ENCODE measurements around the gene SIT1.

The SIT1 gene

GRCh38 chr9:35666549-35666948 lies 15.8 kb upstream of the SIT1 start:
- H3K36me3 ChIP-seq (ENCODE audit: control insufficient read depth, insufficient read depth, low read length) = peaks cover 1% of the 10 kb centered on the region
- H2BK5ac ChIP-seq (ENCODE audit: low read length) = no peak overlapping the region
- no peak overlapping the region for H4K5ac ChIP-seq (ENCODE audit: low read length)
- H2BK15ac ChIP-seq (replicated peaks; ENCODE audit: low read depth) = no peak overlapping the region
- no peak overlapping the region for H3K23ac ChIP-seq (ENCODE audit: low read length)
- no peaks in the 10 kb centered on the region for H3K79me2 ChIP-seq (ENCODE audit: control insufficient read depth, insufficient read depth, low read length)
- H3K4me1 ChIP-seq (ENCODE audit: control insufficient read depth, low read depth, low read length) = peaks cover 5% of the 10 kb centered on the region
- H4K8ac ChIP-seq (ENCODE audit: low read depth, low read length) = no peak overlapping the region
- no peak overlapping the region for H2AK5ac ChIP-seq (ENCODE audit: low read length)
- no peak overlapping the region for H3K18ac ChIP-seq (ENCODE audit: low read length)
- H3K27me3 ChIP-seq (ENCODE audit: insufficient read depth, low read length, poor library complexity) = no peaks in the 10 kb centered on the region
- no peak overlapping the region for H2BK120ac ChIP-seq (ENCODE audit: low read depth, low read length)
- H3K4me3 ChIP-seq (ENCODE audit: low read length) = no peak overlapping the region
- H3K9ac ChIP-seq (ENCODE audit: low read length) = no peak overlapping the region
- H3K4me2 ChIP-seq (ENCODE audit: low read length) = no peak overlapping the region
- no peak for DNase-seq
- H3K4ac ChIP-seq (ENCODE audit: low read depth, low read length) = no peak overlapping the region
- no CpG with 5 or more reads among the region's 5 CpGs for WGBS (ENCODE audit: extremely low coverage, insufficient coverage, low lambda C conversion rate)
- H3K27ac ChIP-seq (ENCODE audit: low read depth, low read length) = no peak overlapping the region
- H3K79me1 ChIP-seq (ENCODE audit: low read length) = peaks cover 12% of the 10 kb centered on the region
- no peak overlapping the region for H3K56ac ChIP-seq (ENCODE audit: low read length)

GRCh38 chr9:35666045-35666444 lies 15.3 kb upstream of the SIT1 start:
- Histone ChIP-seq H3K4me2 (ENCODE audit: low read length) (no peak overlapping the region), H2AK5ac (ENCODE audit: low read length) (no peak overlapping the region), H3K18ac (ENCODE audit: low read length) (no peak overlapping the region), H4K5ac (ENCODE audit: low read length) (no peak overlapping the region), H3K27me3 (ENCODE audit: insufficient read depth, low read length, poor library complexity) (no peaks in the 10 kb centered on the region), H3K23ac (ENCODE audit: low read length) (no peak overlapping the region), H3K79me2 (ENCODE audit: control insufficient read depth, insufficient read depth, low read length) (no peaks in the 10 kb centered on the region), H3K4me3 (ENCODE audit: low read length) (no peak overlapping the region), H3K36me3 (ENCODE audit: control insufficient read depth, insufficient read depth, low read length) (peaks cover 1% of the 10 kb centered on the region), H3K4me1 (ENCODE audit: control insufficient read depth, low read depth, low read length) (peaks cover 5% of the 10 kb centered on the region), H3K9ac (ENCODE audit: low read length) (no peak overlapping the region), H3K4ac (ENCODE audit: low read depth, low read length) (no peak overlapping the region), H2BK120ac (ENCODE audit: low read depth, low read length) (no peak overlapping the region), H2BK5ac (ENCODE audit: low read length) (no peak overlapping the region), H4K8ac (ENCODE audit: low read depth, low read length) (no peak overlapping the region), H3K79me1 (ENCODE audit: low read length) (peaks cover 12% of the 10 kb centered on the region), H3K56ac (ENCODE audit: low read length) (no peak overlapping the region), H2BK15ac (replicated peaks; ENCODE audit: low read depth) (no peak overlapping the region), H3K27ac (ENCODE audit: low read depth, low read length) (no peak overlapping the region)
- no peak for DNase-seq
- no CpG with 5 or more reads among the region's 1 CpG for WGBS (ENCODE audit: extremely low coverage, insufficient coverage, low lambda C conversion rate)

GRCh38 chr9:35665471-35665818 lies 14.7 kb upstream of the SIT1 start:
- Histone ChIP-seq H3K79me2 (ENCODE audit: control insufficient read depth, insufficient read depth, low read length) (no peaks in the 10 kb centered on the region), H3K56ac (ENCODE audit: low read length) (peak overlapping the region; percentile 76), H3K36me3 (ENCODE audit: control insufficient read depth, insufficient read depth, low read length) (peaks cover 6% of the 10 kb centered on the region), H2AK5ac (ENCODE audit: low read length) (no peak overlapping the region), H3K4me3 (ENCODE audit: low read length) (no peak overlapping the region), H2BK120ac (ENCODE audit: low read depth, low read length) (no peak overlapping the region), H4K8ac (ENCODE audit: low read depth, low read length) (no peak overlapping the region), H2BK15ac (replicated peaks; ENCODE audit: low read depth) (no peak overlapping the region), H3K27ac (ENCODE audit: low read depth, low read length) (no peak overlapping the region), H4K5ac (ENCODE audit: low read length) (no peak overlapping the region), H3K27me3 (ENCODE audit: insufficient read depth, low read length, poor library complexity) (no peaks in the 10 kb centered on the region), H3K18ac (ENCODE audit: low read length) (no peak overlapping the region), H3K79me1 (ENCODE audit: low read length) (peaks cover 12% of the 10 kb centered on the region), H2BK5ac (ENCODE audit: low read length) (no peak overlapping the region), H3K4me2 (ENCODE audit: low read length) (peak overlapping the region; percentile 19), H3K4me1 (ENCODE audit: control insufficient read depth, low read depth, low read length) (peaks cover 5% of the 10 kb centered on the region), H3K9ac (ENCODE audit: low read length) (peak overlapping the region; percentile 58), H3K4ac (ENCODE audit: low read depth, low read length) (no peak overlapping the region), H3K23ac (ENCODE audit: low read length) (no peak overlapping the region)
- DNase-seq = no peak
- 100% methylated on average over 2 of the region's 5 CpGs for WGBS (ENCODE audit: extremely low coverage, insufficient coverage, low lambda C conversion rate)

DNA sequence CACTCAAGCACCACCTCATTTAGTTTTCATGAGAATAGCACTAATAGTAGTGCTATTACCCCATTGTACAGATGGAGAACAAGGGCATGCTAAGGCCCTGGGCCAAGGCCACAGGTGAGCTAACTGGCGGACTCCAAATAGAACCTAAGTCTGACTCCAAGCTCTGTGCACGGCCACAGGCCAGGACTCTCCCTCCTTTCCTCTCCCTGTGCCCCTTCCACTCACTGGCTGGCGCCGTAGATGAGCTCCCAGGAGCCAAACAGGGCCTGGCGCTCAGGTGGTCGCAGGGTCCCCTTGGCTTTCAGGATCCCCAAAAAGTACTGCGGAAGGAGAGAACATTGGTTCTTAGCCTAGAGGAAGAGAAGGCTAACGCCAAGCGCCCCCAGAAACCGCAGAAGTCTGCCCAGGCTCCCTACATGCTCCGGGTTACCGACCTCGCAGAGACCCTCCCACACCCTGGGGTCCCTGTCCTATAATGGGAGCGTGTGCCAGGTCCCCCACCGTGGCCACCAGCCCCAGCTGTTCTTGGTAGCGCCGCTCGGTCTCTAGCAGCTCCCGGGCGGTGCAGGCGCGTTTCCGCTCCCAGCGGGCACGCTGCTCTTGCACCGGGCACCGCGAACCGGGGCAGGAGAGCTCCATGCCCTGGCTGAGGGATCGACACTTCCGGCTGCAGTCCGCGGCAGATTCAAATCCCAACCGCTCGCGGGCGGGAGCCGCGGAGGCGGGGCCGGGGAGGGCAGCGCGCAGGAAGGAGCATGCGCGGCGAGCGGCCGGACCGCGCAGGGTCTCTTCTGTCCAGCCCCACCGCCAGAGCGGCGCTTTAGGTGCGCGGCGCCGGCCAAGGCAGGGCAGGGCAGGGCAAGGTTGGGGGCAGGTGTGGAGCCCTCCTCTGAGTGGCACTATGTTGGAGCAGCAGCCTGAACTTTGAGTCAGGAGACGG lies 14.1 kb upstream of the SIT1 start, which contains the start of gene ARHGEF39:
TSS of gene ARHGEF39 (minus strand) at position 665 of the 940 bp plus-strand sequence. CDS start at position 639, 26 bp downstream.
- peak within 1 kb of the TSS; percentile 75 for H3K18ac ChIP-seq (ENCODE audit: low read length)
- WGBS (ENCODE audit: extremely low coverage, insufficient coverage, low lambda C conversion rate) = no CpG with 5 or more reads among the region's 58 CpGs
- peak within 1 kb of the TSS; percentile 97 for H2AK5ac ChIP-seq (ENCODE audit: low read length)
- DNase-seq = peak; percentile 93
- peak within 1 kb of the TSS; percentile 84 for H3K56ac ChIP-seq (ENCODE audit: low read length)
- no peak within 1 kb of the TSS for H3K27ac ChIP-seq (ENCODE audit: low read depth, low read length)
- H3K27me3 ChIP-seq (ENCODE audit: insufficient read depth, low read length, poor library complexity) = no peaks in the 10 kb centered on the region
- H3K4me3 ChIP-seq (ENCODE audit: low read length) = peak within 1 kb of the TSS; percentile 51
- peaks cover 12% of the 10 kb centered on the region for H3K79me1 ChIP-seq (ENCODE audit: low read length)
- no peak within 1 kb of the TSS for H4K5ac ChIP-seq (ENCODE audit: low read length)
- H2BK15ac ChIP-seq (replicated peaks; ENCODE audit: low read depth) = no peak within 1 kb of the TSS
- H3K4ac ChIP-seq (ENCODE audit: low read depth, low read length) = peak within 1 kb of the TSS; percentile 97
- H3K4me2 ChIP-seq (ENCODE audit: low read length) = peak within 1 kb of the TSS; percentile 55
- no peak within 1 kb of the TSS for H2BK120ac ChIP-seq (ENCODE audit: low read depth, low read length)
- peak within 1 kb of the TSS; percentile 71 for H3K9ac ChIP-seq (ENCODE audit: low read length)
- H3K23ac ChIP-seq (ENCODE audit: low read length) = peak within 1 kb of the TSS; percentile 70
- H4K8ac ChIP-seq (ENCODE audit: low read depth, low read length) = no peak within 1 kb of the TSS
- no peaks in the 10 kb centered on the region for H3K79me2 ChIP-seq (ENCODE audit: control insufficient read depth, insufficient read depth, low read length)
- H3K36me3 ChIP-seq (ENCODE audit: control insufficient read depth, insufficient read depth, low read length) = peaks cover 6% of the 10 kb centered on the region
- H2BK5ac ChIP-seq (ENCODE audit: low read length) = peak within 1 kb of the TSS; percentile 24
- peaks cover 5% of the 10 kb centered on the region for H3K4me1 ChIP-seq (ENCODE audit: control insufficient read depth, low read depth, low read length)

DNA sequence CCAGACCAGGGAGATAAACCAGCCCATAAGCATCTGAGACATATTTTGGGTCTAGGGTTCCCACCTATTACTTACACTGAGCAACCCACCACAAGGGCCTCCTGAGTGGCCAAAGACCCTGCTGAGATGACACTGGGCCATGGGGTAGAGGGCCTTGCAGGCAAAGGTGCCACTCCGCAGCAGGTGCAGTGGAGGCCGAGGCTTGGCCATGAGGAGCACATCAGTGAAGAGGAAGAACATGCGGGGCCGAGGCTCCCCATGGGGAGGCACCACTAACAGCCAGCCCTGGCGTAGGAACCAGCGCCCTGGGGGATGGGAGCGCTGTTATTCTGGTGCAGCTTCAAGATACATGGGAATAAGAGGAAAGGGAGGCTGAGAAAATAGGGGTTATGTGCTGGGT lies 11.7 kb upstream of the SIT1 start:
- no peaks in the 10 kb centered on the region for H3K27me3 ChIP-seq (ENCODE audit: insufficient read depth, low read length, poor library complexity)
- H3K79me2 ChIP-seq (ENCODE audit: control insufficient read depth, insufficient read depth, low read length) = no peaks in the 10 kb centered on the region
- H2AK5ac ChIP-seq (ENCODE audit: low read length) = no peak overlapping the region
- H3K18ac ChIP-seq (ENCODE audit: low read length) = no peak overlapping the region
- no peak overlapping the region for H3K56ac ChIP-seq (ENCODE audit: low read length)
- no peak overlapping the region for H2BK15ac ChIP-seq (replicated peaks; ENCODE audit: low read depth)
- no peak overlapping the region for H3K4me3 ChIP-seq (ENCODE audit: low read length)
- no peak for DNase-seq
- H4K8ac ChIP-seq (ENCODE audit: low read depth, low read length) = no peak overlapping the region
- no peak overlapping the region for H3K27ac ChIP-seq (ENCODE audit: low read depth, low read length)
- H2BK5ac ChIP-seq (ENCODE audit: low read length) = no peak overlapping the region
- H3K9ac ChIP-seq (ENCODE audit: low read length) = no peak overlapping the region
- no peak overlapping the region for H3K23ac ChIP-seq (ENCODE audit: low read length)
- no peak overlapping the region for H2BK120ac ChIP-seq (ENCODE audit: low read depth, low read length)
- H4K5ac ChIP-seq (ENCODE audit: low read length) = no peak overlapping the region
- no CpG with 5 or more reads among the region's 7 CpGs for WGBS (ENCODE audit: extremely low coverage, insufficient coverage, low lambda C conversion rate)
- peaks cover 6% of the 10 kb centered on the region for H3K36me3 ChIP-seq (ENCODE audit: control insufficient read depth, insufficient read depth, low read length)
- H3K4me2 ChIP-seq (ENCODE audit: low read length) = no peak overlapping the region
- H3K4me1 ChIP-seq (ENCODE audit: control insufficient read depth, low read depth, low read length) = peaks cover 5% of the 10 kb centered on the region
- no peak overlapping the region for H3K4ac ChIP-seq (ENCODE audit: low read depth, low read length)
- H3K79me1 ChIP-seq (ENCODE audit: low read length) = peaks cover 12% of the 10 kb centered on the region

Data from mesendoderm (in vitro differentiated cells).